GM12878 (cell line): ENCODE results near the gene RIPK3. TPM values are rescaled to one million over a fixed set of nuclear protein-coding genes. Genes with fewer than 3 reads are reported as not detected.

Source experiments
- ATAC-seq: fragments of 200-7000 bp; cut with Tn5 transposase; 3 replicates; pipeline ENCODE4 v1.9.1; 2020; ENCODE audit warnings: mild to moderate bottlenecking, moderate library complexity
- BruUV-seq: library from RNA; stranded (reverse); fragments of 400-500 nt; replicated peaks from 2 replicates; lab custom pipeline; 2021; lab: Mats Ljungman, UMichigan
- CTCF ChIA-PET: fragments of 300-600 bp; sonication (Branson Sonifier 250); formaldehyde crosslinking; extraction: SDS; loops from one replicate; lab custom pipeline; 2021; ENCODE audit warnings: inconsistent platforms; lab: Yijun Ruan, JAX
- POLR2A ChIA-PET: fragments of 350-600 bp; formaldehyde crosslinking; extraction: SDS; loops from one replicate; lab custom pipeline; 2021; ENCODE audit warnings: inconsistent platforms; lab: Charles Lee
- RAD21 ChIA-PET: fragments of 300-600 bp; sonication (Branson Sonifier 250); formaldehyde crosslinking; loops from one replicate; lab custom pipeline; 2023; ENCODE audit warnings: antibody characterized with exemption; ENCODE audit not compliant: unreplicated experiment; lab: Charles Lee
- SMC1A ChIA-PET: fragments of 300-600 bp; sonication (Branson Sonifier 250); formaldehyde crosslinking; loops from one replicate; lab custom pipeline; 2023; ENCODE audit not compliant: unreplicated experiment, uncharacterized antibody; lab: Charles Lee
- DNase-seq: peaks from one replicate; pipeline ENCODE4 v3.0.0-alpha.2; 2011; ENCODE audit warnings: low read depth, low spot score
- FAIRE-seq: peaks from 3 replicates; lab custom pipeline; 2011; peaks lifted over from hg19 to GRCh38; lab: Jason Lieb, UNC
- H2AFZ ChIP-seq: 2 replicates; pipeline ENCODE4 v1.6.0; 2011; ENCODE audit warnings: low read depth, low read length, control low read depth; ENCODE audit not compliant: control insufficient read depth
- H3K27ac ChIP-seq: 2 replicates; pipeline ENCODE4 v1.5.1; 2011; ENCODE audit warnings: control low read depth; ENCODE audit not compliant: control insufficient read depth, insufficient read depth
- H3K27me3 ChIP-seq, 2 experiments: replicated peaks in 1 of 2; 2 replicates each; pipeline versions ENCODE4 v1.6.0 to v1.6.1; 2011; ENCODE audit warnings: low read length in 1 of 2; ENCODE audit not compliant: control insufficient read depth in 2 of 2, insufficient read depth in 2 of 2
- H3K36me3 ChIP-seq, 2 experiments: 2 replicates each; pipeline ENCODE4 v1.5.1; 2011; ENCODE audit warnings: low read length in 1 of 2; ENCODE audit not compliant: control insufficient read depth in 2 of 2, insufficient read depth in 2 of 2
- H3K4me1 ChIP-seq: 2 replicates; pipeline ENCODE4 v1.6.1; 2011; ENCODE audit warnings: mild to moderate bottlenecking, low read length, moderate library complexity, mixed read lengths; ENCODE audit not compliant: control insufficient read depth, insufficient read depth
- H3K4me2 ChIP-seq: 2 replicates; pipeline ENCODE4 v1.6.0; 2011; ENCODE audit warnings: control low read depth; ENCODE audit not compliant: control insufficient read depth, insufficient read depth
- H3K4me3 ChIP-seq: fragments of 200-600 bp; sonication (generic); 2 replicates; pipeline ENCODE4 v1.5.1; 2016
- H3K79me2 ChIP-seq: 2 replicates; pipeline ENCODE4 v1.6.0; 2011; ENCODE audit warnings: low read length; ENCODE audit not compliant: control insufficient read depth, insufficient read depth
- H3K9ac ChIP-seq: 2 replicates; pipeline ENCODE4 v1.8.0; 2011; ENCODE audit warnings: low read length, control low read depth, mixed read lengths; ENCODE audit not compliant: control insufficient read depth, insufficient read depth
- H3K9me3 ChIP-seq: replicated peaks from 3 replicates; pipeline ENCODE4 v1.5.1; 2011; ENCODE audit warnings: mild to moderate bottlenecking, low read length; ENCODE audit not compliant: control insufficient read depth, insufficient read depth
- H4K20me1 ChIP-seq: 2 replicates; pipeline ENCODE4 v1.6.0; 2011; ENCODE audit not compliant: control insufficient read depth, insufficient read depth
- CHD1 ChIP-seq: IDR thresholded peaks from 2 replicates; pipeline ENCODE4 v1.6.1; 2012; ENCODE audit warnings: low read depth, low read length, improper control_type of control experiment
- GATAD2B ChIP-seq: fragments of 450-650 bp; conservative IDR thresholded peaks from 2 replicates; pipeline ENCODE4 v1.6.1; 2017; ENCODE audit warnings: low read depth, mild to moderate bottlenecking, moderate library complexity
- IRF4 ChIP-seq: IDR thresholded peaks from 2 replicates; pipeline ENCODE4 v1.6.1; 2011; ENCODE audit warnings: low read depth, low read length
- MYB ChIP-seq: fragments of 150-350 bp; IDR thresholded peaks from 2 replicates; pipeline ENCODE4 v1.6.1; 2014; ENCODE audit warnings: mild to moderate bottlenecking, low read depth, low read length, borderline replicate concordance
- POLR2A ChIP-seq: IDR thresholded peaks from 2 replicates; pipeline ENCODE4 v1.6.1; 2011; ENCODE audit warnings: low read depth, mild to moderate bottlenecking, low read length
- RELA ChIP-seq: fragments of 450-650 bp; IDR thresholded peaks from 2 replicates; pipeline ENCODE4 v1.8.0; 2014; ENCODE audit warnings: borderline replicate concordance; ENCODE audit not compliant: partially characterized antibody
- SMC3 ChIP-seq: IDR thresholded peaks from 2 replicates; pipeline ENCODE4 v1.6.1; 2011; ENCODE audit warnings: low read length, improper control_type of control experiment, borderline replicate concordance
- SP1 ChIP-seq: IDR thresholded peaks from one replicate; pipeline ENCODE4 v1.6.1; 2011; ENCODE audit warnings: low read depth, low read length
- SREBF2 ChIP-seq: IDR thresholded peaks from 2 replicates; pipeline ENCODE4 v1.6.1; 2012; ENCODE audit warnings: mild to moderate bottlenecking, low read length
- STAT1 ChIP-seq: fragments of 450-650 bp; conservative IDR thresholded peaks from 2 replicates; pipeline ENCODE4 v1.6.1; 2014; ENCODE audit warnings: antibody characterized with exemption, mild to moderate bottlenecking
- WGBS: methylation state at CpG from one replicate; pipeline ENCODE4 v1.1.6; 2016; ENCODE audit warnings: low lambda C conversion rate; ENCODE audit not compliant: insufficient replicate concordance, insufficient coverage; ENCODE audit errors: missing lambda C conversion rate; 5-methylcytosine and 5-hydroxymethylcytosine counted together
- in situ Hi-C: fragments of 300-500 bp; cut with MboI; formaldehyde crosslinking; loops from 9 replicates; pipeline ENCODE4 v1.14.3; 2018; ENCODE audit warnings: mixed read lengths
- intact Hi-C: fragments of 100-400 bp; cut with micrococcal nuclease; formaldehyde crosslinking; loops from one replicate; pipeline ENCODE4 v1.14.2; 2022; ENCODE audit not compliant: unreplicated experiment
- polyA plus RNA-seq, 11 experiments: library from polyadenylated mRNA; depleted of rRNA in 4 of 11; unstranded in 6 of 11; stranded (reverse) in 5 of 11; fragments of >200 nt; fragmentation: Nextera tagmentation in 4 of 11; fragmentation: Illumina TruSeq in 1 of 11; extraction: Ambion mirVana in 4 of 11; extraction: Trizol in 1 of 11; gene quantifications; 1 replicate in 1 of 11; 2 replicates in 10 of 11; pipeline versions ENCODE4 v1.2.1 to v1.2.3, GENCODE V29; 2011 to 2016; ENCODE audit warnings: inconsistent platforms in 2 of 11, missing spikeins in 2 of 11, low read depth in 1 of 11
- total RNA-seq, 4 experiments: library from RNA; depleted of rRNA in 3 of 4; stranded (reverse); fragments of >200 nt in 3 of 4; fragmentation: Illumina TruSeq in 1 of 4; extraction: Trizol in 1 of 4; gene quantifications; 2 replicates each; pipeline versions ENCODE4 v1.2.1 to v1.2.3, GENCODE V29; 2013 to 2021
- TF ChIP-seq, protein P1 (sequence below): IDR thresholded peaks from 2 replicates; pipeline ENCODE4 v1.6.1; 2011; ENCODE audit warnings: low read depth, low read length, improper control_type of control experiment, borderline replicate concordance
- TF ChIP-seq, protein P2 (sequence below): IDR thresholded peaks from 2 replicates; pipeline ENCODE4 v1.6.1; 2011; ENCODE audit warnings: borderline replicate concordance, low read depth, mild to moderate bottlenecking, moderate library complexity, low read length; ENCODE audit not compliant: insufficient read depth, poor library complexity, severe bottlenecking
- TF ChIP-seq, protein P3 (sequence below): fragments of 450-650 bp; formaldehyde crosslinking; IDR thresholded peaks from 2 replicates; pipeline ENCODE4 v1.4.0; 2020; ENCODE audit warnings: mild to moderate bottlenecking, moderate library complexity

Gene RIPK3
- total and polyA plus RNA-seq, 10 of the 15 experiments (the other 5 are each of a cell fraction or from before 2014, with no cell fraction given): 2.0 to 13.6 (median 8.1) TPM

DNA sequence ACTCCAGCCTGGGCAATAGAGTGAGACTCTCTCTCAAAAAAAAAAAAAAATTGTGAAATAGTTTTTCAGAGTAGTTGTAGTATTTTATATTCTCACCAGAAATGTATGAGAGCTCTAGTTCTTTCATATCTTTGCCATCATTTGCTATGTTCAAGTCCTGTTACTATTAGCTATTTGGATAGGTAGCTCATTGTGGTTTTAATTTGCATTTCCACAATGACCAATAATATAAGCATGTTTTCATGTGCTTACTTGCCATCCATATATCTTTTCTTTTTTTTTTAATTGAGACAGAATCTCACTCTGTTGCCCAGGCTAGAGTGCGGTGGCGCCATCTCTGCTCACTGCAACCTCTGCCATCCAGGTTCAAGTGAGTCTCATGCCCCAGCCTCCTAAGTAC lies 8.4 kb upstream of the RIPK3 start:
- Histone ChIP-seq H3K4me3 (no peak overlapping the region), H3K4me2 (no peak overlapping the region), H3K27ac (no peak overlapping the region), H2AFZ (no peak overlapping the region), H3K4me1 (no peaks in the 10 kb centered on the region), H3K9me3 (no peaks in the 10 kb centered on the region), H4K20me1 (no peaks in the 10 kb centered on the region), H3K36me3 (no peaks in the 10 kb centered on the region), H3K9ac (no peak overlapping the region), H3K79me2 (no peaks in the 10 kb centered on the region), H3K27me3 (peaks cover 1 to 4% of the 10 kb centered on the region in 2 experiments; a peak in 3 of 4 replicates)
- FAIRE-seq (no peak), DNase-seq (no peak), ATAC-seq (no peak)
- ChIA-PET SMC1A (interaction anchor here (0.7 to 1.9 kb wide), 3 partner anchors 10 to 84 kb away, joined by 3 to 8 read pairs (median 5); no protein-coding TSS in a partner anchor), CTCF (interaction anchor here (0.6 to 4.5 kb wide), 7 partner anchors 15 to 790 kb away, joined by 3 to 39 read pairs (median 4); no protein-coding TSS in a partner anchor), POLR2A (interaction anchor here (0.7 kb wide), 2 partner anchors 279 to 545 kb away, joined by 3 to 4 read pairs; no protein-coding TSS in a partner anchor), RAD21 (interaction anchor here (2.0 to 2.2 kb wide), 2 partner anchors 14 to 83 kb away, joined by 7 read pairs; partner anchors contain the start of gene ADCY4)
- in situ Hi-C loops: no loop called here
- no TSS peak for BruUV-seq
- WGBS: 97% methylated on average over 2 of the region's 2 CpGs
- intact Hi-C loops: no loop called here
- TF ChIP-seq SP1 (no peak), STAT1 (no peak), RELA (no peak), MYB (no peak), SMC3 (no peak), IRF4 (no peak), SREBF2 (no peak), GATAD2B (no peak), CHD1 (no peak), POLR2A (no peak)
- TF ChIP-seq, protein P1, sequence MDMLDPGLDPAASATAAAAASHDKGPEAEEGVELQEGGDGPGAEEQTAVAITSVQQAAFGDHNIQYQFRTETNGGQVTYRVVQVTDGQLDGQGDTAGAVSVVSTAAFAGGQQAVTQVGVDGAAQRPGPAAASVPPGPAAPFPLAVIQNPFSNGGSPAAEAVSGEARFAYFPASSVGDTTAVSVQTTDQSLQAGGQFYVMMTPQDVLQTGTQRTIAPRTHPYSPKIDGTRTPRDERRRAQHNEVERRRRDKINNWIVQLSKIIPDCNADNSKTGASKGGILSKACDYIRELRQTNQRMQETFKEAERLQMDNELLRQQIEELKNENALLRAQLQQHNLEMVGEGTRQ: no peak
- TF ChIP-seq, protein P2, sequence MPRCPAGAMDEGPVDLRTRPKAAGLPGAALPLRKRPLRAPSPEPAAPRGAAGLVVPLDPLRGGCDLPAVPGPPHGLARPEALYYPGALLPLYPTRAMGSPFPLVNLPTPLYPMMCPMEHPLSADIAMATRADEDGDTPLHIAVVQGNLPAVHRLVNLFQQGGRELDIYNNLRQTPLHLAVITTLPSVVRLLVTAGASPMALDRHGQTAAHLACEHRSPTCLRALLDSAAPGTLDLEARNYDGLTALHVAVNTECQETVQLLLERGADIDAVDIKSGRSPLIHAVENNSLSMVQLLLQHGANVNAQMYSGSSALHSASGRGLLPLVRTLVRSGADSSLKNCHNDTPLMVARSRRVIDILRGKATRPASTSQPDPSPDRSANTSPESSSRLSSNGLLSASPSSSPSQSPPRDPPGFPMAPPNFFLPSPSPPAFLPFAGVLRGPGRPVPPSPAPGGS: no peak
- TF ChIP-seq, protein P3, sequence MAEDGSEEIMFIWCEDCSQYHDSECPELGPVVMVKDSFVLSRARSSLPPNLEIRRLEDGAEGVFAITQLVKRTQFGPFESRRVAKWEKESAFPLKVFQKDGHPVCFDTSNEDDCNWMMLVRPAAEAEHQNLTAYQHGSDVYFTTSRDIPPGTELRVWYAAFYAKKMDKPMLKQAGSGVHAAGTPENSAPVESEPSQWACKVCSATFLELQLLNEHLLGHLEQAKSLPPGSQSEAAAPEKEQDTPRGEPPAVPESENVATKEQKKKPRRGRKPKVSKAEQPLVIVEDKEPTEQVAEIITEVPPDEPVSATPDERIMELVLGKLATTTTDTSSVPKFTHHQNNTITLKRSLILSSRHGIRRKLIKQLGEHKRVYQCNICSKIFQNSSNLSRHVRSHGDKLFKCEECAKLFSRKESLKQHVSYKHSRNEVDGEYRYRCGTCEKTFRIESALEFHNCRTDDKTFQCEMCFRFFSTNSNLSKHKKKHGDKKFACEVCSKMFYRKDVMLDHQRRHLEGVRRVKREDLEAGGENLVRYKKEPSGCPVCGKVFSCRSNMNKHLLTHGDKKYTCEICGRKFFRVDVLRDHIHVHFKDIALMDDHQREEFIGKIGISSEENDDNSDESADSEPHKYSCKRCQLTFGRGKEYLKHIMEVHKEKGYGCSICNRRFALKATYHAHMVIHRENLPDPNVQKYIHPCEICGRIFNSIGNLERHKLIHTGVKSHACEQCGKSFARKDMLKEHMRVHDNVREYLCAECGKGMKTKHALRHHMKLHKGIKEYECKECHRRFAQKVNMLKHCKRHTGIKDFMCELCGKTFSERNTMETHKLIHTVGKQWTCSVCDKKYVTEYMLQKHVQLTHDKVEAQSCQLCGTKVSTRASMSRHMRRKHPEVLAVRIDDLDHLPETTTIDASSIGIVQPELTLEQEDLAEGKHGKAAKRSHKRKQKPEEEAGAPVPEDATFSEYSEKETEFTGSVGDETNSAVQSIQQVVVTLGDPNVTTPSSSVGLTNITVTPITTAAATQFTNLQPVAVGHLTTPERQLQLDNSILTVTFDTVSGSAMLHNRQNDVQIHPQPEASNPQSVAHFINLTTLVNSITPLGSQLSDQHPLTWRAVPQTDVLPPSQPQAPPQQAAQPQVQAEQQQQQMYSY: no peak
